B cell (primary cell): Measurements from ENCODE around the gene GRID1. TPM values are rescaled to one million over a fixed set of nuclear protein-coding genes. Genes with fewer than 3 reads are reported as not detected.

Experiments
- ATAC-seq: fragments of 200-7000 bp; cut with Tn5 transposase; one replicate; pipeline ENCODE4 v1.10.0; 2021; ENCODE audit warnings: low read depth, mild to moderate bottlenecking, moderate number of reproducible peaks, moderate library complexity
- CTCF ChIA-PET: fragments of 350-600 bp; sonication (Branson Sonifier 250); formaldehyde crosslinking; loops from one replicate; lab custom pipeline; 2021; ENCODE audit warnings: antibody characterized with exemption, inconsistent platforms; lab: Charles Lee
- POLR2A ChIA-PET: fragments of 350-600 bp; sonication (Branson Sonifier 250); formaldehyde crosslinking; loops from one replicate; lab custom pipeline; 2021; ENCODE audit warnings: antibody characterized with exemption; lab: Charles Lee
- DNase-seq: peaks from one replicate; pipeline ENCODE4 v3.0.0; 2013
- H2AFZ ChIP-seq: 2 replicates; pipeline ENCODE4 v1.6.1; 2012; ENCODE audit warnings: mild to moderate bottlenecking, low read depth, low read length; ENCODE audit not compliant: insufficient read depth, poor library complexity, severe bottlenecking
- H3K27ac ChIP-seq, 2 donors: 1 replicate in 1 of 2; 2 replicates in 1 of 2; pipeline ENCODE4 v1.5.1; 2012 to 2013; ENCODE audit warnings: low read length in 2 of 2, mild to moderate bottlenecking in 2 of 2, moderate library complexity in 1 of 2
- H3K27me3 ChIP-seq, 4 experiments: fragments of 200-600 bp in 1 of 4; sonication (generic) in 1 of 4; replicated peaks in 1 of 4; 1 replicate in 2 of 4; 2 replicates in 2 of 4; pipeline versions ENCODE4 v1.6.1 to v1.7.0; 2013 to 2016; ENCODE audit warnings: low read length in 3 of 4, mild to moderate bottlenecking in 2 of 4, mixed read lengths in 1 of 4, moderate library complexity in 1 of 4; ENCODE audit not compliant: insufficient read depth in 4 of 4, control insufficient read depth in 3 of 4; ENCODE audit errors: control extremely low read depth in 1 of 4
- H3K36me3 ChIP-seq, 2 experiments: replicated peaks in 1 of 2; 1 replicate in 1 of 2; 2 replicates in 1 of 2; pipeline versions ENCODE4 v1.6.1 to v1.7.1; 2013; ENCODE audit warnings: low read length in 1 of 2; ENCODE audit not compliant: insufficient read depth in 2 of 2, control insufficient read depth in 1 of 2; ENCODE audit errors: control extremely low read depth in 1 of 2, extremely low read depth in 1 of 2
- H3K4me1 ChIP-seq, 2 donors: fragments of 200-600 bp in 1 of 2; sonication (generic) in 1 of 2; 1 replicate in 1 of 2; 2 replicates in 1 of 2; pipeline versions ENCODE4 v1.5.1 to v1.6.1; 2013 to 2017; ENCODE audit warnings: low read length in 2 of 2; ENCODE audit not compliant: control insufficient read depth in 2 of 2, insufficient read depth in 2 of 2
- H3K4me2 ChIP-seq: replicated peaks from 2 replicates; pipeline ENCODE3; 2012; ENCODE audit warnings: mild to moderate bottlenecking, low read depth, low read length; ENCODE audit not compliant: poor library complexity, severe bottlenecking
- H3K4me3 ChIP-seq, 5 experiments: fragments of 200-600 bp in 1 of 5; sonication (generic) in 1 of 5; 1 replicate in 3 of 5; 2 replicates in 2 of 5; pipeline versions ENCODE4 v1.5.1 to v1.7.0; 2011 to 2016; ENCODE audit warnings: low read length in 4 of 5, mild to moderate bottlenecking in 4 of 5, low read depth in 2 of 5, control low read depth in 1 of 5, moderate library complexity in 1 of 5; ENCODE audit not compliant: insufficient read depth in 1 of 5; ENCODE audit errors: control extremely low read depth in 1 of 5, extremely low read depth in 1 of 5
- H3K79me2 ChIP-seq: fragments of 200-600 bp; sonication (generic); one replicate; pipeline ENCODE4 v1.6.0; 2016; ENCODE audit warnings: low read length; ENCODE audit not compliant: control insufficient read depth, insufficient read depth
- H3K9ac ChIP-seq: fragments of 200-600 bp; sonication (generic); 2 replicates; pipeline ENCODE4 v1.6.1; 2017; ENCODE audit warnings: mild to moderate bottlenecking, low read length, moderate library complexity
- H3K9me3 ChIP-seq, 3 donors: one replicate each; pipeline versions ENCODE4 v1.6.1 to v1.7.1; 2013; ENCODE audit warnings: low read length in 2 of 3; ENCODE audit not compliant: control insufficient read depth in 2 of 3, insufficient read depth in 1 of 3; ENCODE audit errors: control extremely low read depth in 1 of 3
- H4K20me1 ChIP-seq: 2 replicates; pipeline ENCODE4 v1.6.0; 2012; ENCODE audit warnings: mild to moderate bottlenecking, low read length; ENCODE audit not compliant: insufficient read depth, control insufficient read depth, poor library complexity, severe bottlenecking
- H3K27ac Mint-ChIP-seq: one replicate; pipeline ENCODE4 v1.8.0; 2021; ENCODE audit warnings: mixed read lengths
- H3K27me3 Mint-ChIP-seq: one replicate; pipeline ENCODE4 v1.8.0; 2021; ENCODE audit warnings: mixed read lengths
- H3K4me1 Mint-ChIP-seq: one replicate; pipeline ENCODE4 v1.8.0; 2021; ENCODE audit warnings: mixed read lengths
- H3K4me3 Mint-ChIP-seq: one replicate; pipeline ENCODE4 v1.8.0; 2021; ENCODE audit warnings: mixed read lengths
- H3K9me3 Mint-ChIP-seq: one replicate; pipeline ENCODE4 v1.8.0; 2022; ENCODE audit warnings: mixed read lengths; ENCODE audit not compliant: insufficient read depth
- CTCF ChIP-seq: fragments of 200-600 bp; IDR thresholded peaks from one replicate; pipeline ENCODE4 v1.8.0; 2022; ENCODE audit warnings: antibody characterized with exemption, mild to moderate bottlenecking
- EZH2 ChIP-seq: IDR thresholded peaks from 2 replicates; pipeline ENCODE4 v1.6.1; 2012; ENCODE audit warnings: borderline replicate concordance, low read depth, mild to moderate bottlenecking, moderate library complexity, low read length; ENCODE audit not compliant: insufficient read depth, poor library complexity, severe bottlenecking
- WGBS: methylation state at CpG from one replicate; pipeline ENCODE4 v1.1.5; 2013; ENCODE audit warnings: missing lambda C conversion rate; ENCODE audit not compliant: insufficient coverage; 5-methylcytosine and 5-hydroxymethylcytosine counted together
- intact Hi-C: fragments of 100-400 bp; cut with micrococcal nuclease; formaldehyde crosslinking; loops from one replicate; pipeline ENCODE4 v1.10.0; 2022
- polyA plus RNA-seq: library from polyadenylated mRNA; depleted of rRNA; stranded (reverse); fragments of >200 nt; gene quantifications from 2 replicates; pipeline ENCODE4 v1.2.3, GENCODE V29; 2012
- total RNA-seq, 2 donors: library from RNA; stranded (reverse); fragments of 120-200 nt in 1 of 2; gene quantifications; 1 replicate in 1 of 2; 2 replicates in 1 of 2; pipeline versions ENCODE4 v1.2.3 to v1.2.4, GENCODE V29; 2013 to 2022

GRID1 gene
- total and polyA plus RNA-seq, 2 donors (not counting 1 experiment from before 2014, with no cell fraction given): not detected

DNA sequence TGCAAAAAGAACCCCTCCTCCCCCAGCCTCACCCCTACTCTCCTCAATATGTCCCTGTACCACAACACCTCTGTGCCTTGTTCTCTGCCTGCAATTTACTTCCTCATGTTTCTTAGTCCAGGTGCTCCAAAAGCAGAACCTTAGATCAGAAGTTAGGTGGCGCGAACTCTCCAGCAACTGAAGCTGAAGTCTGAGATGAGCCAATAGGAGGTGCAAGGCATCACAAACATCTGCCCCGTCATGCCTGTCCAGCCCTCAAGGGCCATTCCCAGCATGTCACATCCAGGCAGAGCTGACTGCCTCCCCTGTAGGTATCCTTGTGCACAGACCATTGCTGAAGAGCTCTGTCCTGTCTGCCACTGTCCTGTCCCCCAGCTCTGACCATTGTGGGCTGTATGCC is 508.8 kb downstream of the GRID1 start:
- WGBS: 80% methylated on average over 3 of the region's 3 CpGs
- Histone ChIP-seq H3K36me3 (no peaks in the 10 kb centered on the region), H2AFZ (no peak overlapping the region), H3K4me3 (no peak overlapping the region), H3K27ac (no peak overlapping the region), H3K9ac (no peak overlapping the region), H3K27me3 (peaks cover 0 to 20% (median 0%) of the 10 kb centered on the region in 4 experiments), H3K4me2 (no peak overlapping the region), H4K20me1 (no peaks in the 10 kb centered on the region), H3K9me3 (peaks cover 0 to 10% (median 0%) of the 10 kb centered on the region in 3 donors), H3K79me2 (no peaks in the 10 kb centered on the region), H3K4me1 (no peaks in the 10 kb centered on the region)
- peaks cover 34% of the 10 kb centered on the region for H3K27me3 Mint-ChIP-seq
- ATAC-seq (no peak), DNase-seq (no peak)
- ChIA-PET CTCF (no interaction called here), POLR2A (no interaction called here)
- H3K9me3 Mint-ChIP-seq: no peaks in the 10 kb centered on the region
- no peaks in the 10 kb centered on the region for H3K4me1 Mint-ChIP-seq
- no peak for TF ChIP-seq CTCF
- TF ChIP-seq EZH2: no peak
- H3K4me3 Mint-ChIP-seq: no peak overlapping the region
- H3K27ac Mint-ChIP-seq: no peak overlapping the region
- intact Hi-C loops: no loop called here

- H3K9me3 ChIP-seq: peaks cover 0 to 8% (median 0%) of the 10 kb centered on the region in 3 donors
- no peaks in the 10 kb centered on the region for H3K4me1 Mint-ChIP-seq
- H3K27ac Mint-ChIP-seq: no peak overlapping the region
- no peaks in the 10 kb centered on the region for H3K4me1 ChIP-seq
- DNase-seq (no peak), ATAC-seq (no peak)
- no peak overlapping the region for H2AFZ ChIP-seq
- 80% methylated on average over 3 of the region's 9 CpGs for WGBS
- no peaks in the 10 kb centered on the region for H4K20me1 ChIP-seq
- H3K4me3 ChIP-seq: no peak overlapping the region
- no peaks in the 10 kb centered on the region for H3K9me3 Mint-ChIP-seq
- TF ChIP-seq CTCF: no peak
- no peak for TF ChIP-seq EZH2
- no peak overlapping the region for H3K9ac ChIP-seq
- H3K79me2 ChIP-seq: no peaks in the 10 kb centered on the region
- H3K27me3 ChIP-seq: peaks cover 0 to 15% (median 0%) of the 10 kb centered on the region in 4 experiments
- H3K36me3 ChIP-seq: no peaks in the 10 kb centered on the region
- H3K4me2 ChIP-seq: no peak overlapping the region
- CTCF ChIA-PET: no interaction called here
- intact Hi-C loops: no loop called here
- H3K27ac ChIP-seq: no peak overlapping the region
- peaks cover 29% of the 10 kb centered on the region for H3K27me3 Mint-ChIP-seq
- POLR2A ChIA-PET: no interaction called here
- H3K4me3 Mint-ChIP-seq: no peak overlapping the region
Observed at GRCh38 chr10:85857305-85857704, 509.3 kb downstream of the GRID1 start.
